BE2C (cell line): ENCODE measurements around the gene PKIB.
A peak's percentile ranks its signal among the peaks of the same experiment; 100 is the strongest.

ENCODE experiments used
- DNase-seq: peaks from one replicate; pipeline ENCODE4 v3.0.0-alpha.2; 2020
- H3K27me3 ChIP-seq: fragments of 250-450 bp; sonication (Bioruptor Pico); 2 replicates; pipeline ENCODE4 v1.5.1; 2020; ENCODE audit warnings: mild to moderate bottlenecking
- H3K36me3 ChIP-seq: fragments of 250-450 bp; sonication (Bioruptor Pico); 2 replicates; pipeline ENCODE4 v1.5.1; 2020; ENCODE audit warnings: mild to moderate bottlenecking
- H3K4me1 ChIP-seq: fragments of 250-450 bp; sonication (Bioruptor Pico); 2 replicates; pipeline ENCODE4 v1.5.1; 2020
- H3K4me3 ChIP-seq: 2 replicates; pipeline ENCODE4 v1.5.1; 2011; ENCODE audit warnings: low read depth, low read length
- H3K9me3 ChIP-seq: fragments of 250-450 bp; sonication (Bioruptor Pico); 2 replicates; pipeline ENCODE4 v1.5.1; 2020
- CTCF ChIP-seq: IDR thresholded peaks from 2 replicates; pipeline ENCODE4 v1.5.1; 2012; ENCODE audit warnings: mild to moderate bottlenecking, low read depth, low read length

The PKIB gene

DNA sequence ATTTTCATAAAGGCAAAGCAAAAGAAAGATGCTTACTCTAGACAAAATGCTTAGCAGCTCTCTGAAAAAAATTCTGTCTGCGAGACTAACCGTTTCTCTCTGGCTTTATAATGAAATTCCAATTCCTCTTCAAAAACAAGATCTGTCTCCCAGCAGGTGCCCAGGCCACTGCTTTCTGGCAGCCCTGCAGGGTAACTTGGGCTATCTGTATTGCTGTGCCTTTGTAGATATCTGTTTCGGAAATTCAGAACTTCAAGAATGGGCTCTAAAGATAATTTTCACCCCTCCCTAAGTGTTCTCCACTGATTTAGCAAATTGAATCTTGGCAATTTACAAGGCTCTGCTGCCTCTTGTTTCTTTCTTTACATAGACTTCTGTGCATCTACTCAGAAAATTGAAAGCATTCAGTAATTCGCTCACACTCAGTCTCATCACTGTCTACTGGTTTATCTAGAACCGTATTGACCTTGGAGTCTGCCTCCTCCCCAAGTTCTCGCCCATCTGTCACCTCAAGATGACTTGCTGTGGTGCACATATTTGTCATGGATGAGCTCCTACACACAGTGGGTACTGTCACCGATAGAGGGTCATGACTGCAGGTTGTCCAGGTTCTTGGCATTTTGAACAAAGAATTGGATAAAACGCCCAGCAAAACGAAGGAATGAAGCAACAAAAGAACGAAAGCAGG lies 142.9 kb downstream of the PKIB start:
- TF ChIP-seq CTCF: no peak
- H3K36me3 ChIP-seq: no peaks in the 10 kb centered on the region
- no peaks in the 10 kb centered on the region for H3K4me1 ChIP-seq
- H3K4me3 ChIP-seq: peak overlapping the region; percentile 43
- no peaks in the 10 kb centered on the region for H3K27me3 ChIP-seq
- DNase-seq: no peak
- H3K9me3 ChIP-seq: no peaks in the 10 kb centered on the region

- Histone ChIP-seq H3K27me3 (no peaks in the 10 kb centered on the region), H3K4me3 (peak overlapping the region; percentile 43), H3K36me3 (no peaks in the 10 kb centered on the region), H3K4me1 (no peaks in the 10 kb centered on the region), H3K9me3 (no peaks in the 10 kb centered on the region)
- no peak for TF ChIP-seq CTCF
- DNase-seq: peak; percentile 9
Observed at GRCh38 chr6:122753688-122754056, 143.5 kb downstream of the PKIB start.

GRCh38 chr6:122754191-122754731 lies 144.1 kb downstream of the PKIB start:
- no peaks in the 10 kb centered on the region for H3K9me3 ChIP-seq
- TF ChIP-seq CTCF: no peak
- no peaks in the 10 kb centered on the region for H3K27me3 ChIP-seq
- no peak for DNase-seq
- no peak overlapping the region for H3K4me3 ChIP-seq
- H3K36me3 ChIP-seq: no peaks in the 10 kb centered on the region
- no peaks in the 10 kb centered on the region for H3K4me1 ChIP-seq

DNA sequence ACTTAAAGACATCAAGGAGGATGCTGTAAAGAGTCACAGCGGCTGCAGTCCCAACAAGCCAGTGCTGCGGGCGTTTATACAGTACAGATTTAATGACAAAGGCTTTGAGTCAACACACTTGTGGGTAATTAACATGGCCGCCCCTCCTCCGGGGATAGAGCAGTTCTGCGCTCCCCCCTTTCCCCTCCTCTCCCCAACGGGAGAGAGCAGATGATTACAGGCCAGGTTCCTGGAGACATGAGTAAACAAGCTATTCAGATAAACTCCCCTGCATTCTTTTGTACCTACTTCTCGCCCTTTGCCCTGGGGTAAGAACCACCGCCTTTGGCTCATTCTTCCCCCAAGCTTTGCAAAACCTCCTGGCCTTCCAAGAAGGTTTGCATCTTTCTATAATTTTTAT lies 145.7 kb downstream of the PKIB start:
- H3K9me3 ChIP-seq: no peaks in the 10 kb centered on the region
- H3K4me1 ChIP-seq: no peaks in the 10 kb centered on the region
- DNase-seq: no peak
- TF ChIP-seq CTCF: no peak
- no peak overlapping the region for H3K4me3 ChIP-seq
- no peaks in the 10 kb centered on the region for H3K36me3 ChIP-seq
- H3K27me3 ChIP-seq: no peaks in the 10 kb centered on the region

GRCh38 chr6:122758927-122759334 lies 148.7 kb downstream of the PKIB start:
- no peak for TF ChIP-seq CTCF
- Histone ChIP-seq H3K36me3 (no peaks in the 10 kb centered on the region), H3K4me1 (no peaks in the 10 kb centered on the region), H3K9me3 (no peaks in the 10 kb centered on the region), H3K27me3 (no peaks in the 10 kb centered on the region), H3K4me3 (no peak overlapping the region)
- DNase-seq: no peak

- Histone ChIP-seq H3K4me3 (no peak overlapping the region), H3K4me1 (no peaks in the 10 kb centered on the region), H3K9me3 (no peaks in the 10 kb centered on the region), H3K36me3 (no peaks in the 10 kb centered on the region), H3K27me3 (no peaks in the 10 kb centered on the region)
- TF ChIP-seq CTCF: no peak
- no peak for DNase-seq
Observed at GRCh38 chr6:122760330-122760729, 150.1 kb downstream of the PKIB start.
